Keratinocyte (primary cell): ENCODE results near the gene PIP4K2C.

ENCODE experiments used
- EZH2 ChIP-seq: IDR thresholded peaks from one replicate; pipeline ENCODE4 v1.6.1; 2012; ENCODE audit warnings: inconsistent platforms, mild to moderate bottlenecking, low read length, moderate library complexity
- TF ChIP-seq, protein P1 (sequence below), 3 experiments: IDR thresholded peaks in 1 of 3; conservative IDR thresholded peaks in 1 of 3; optimal IDR thresholded peaks in 1 of 3; 2 replicates in 2 of 3; 3 replicates in 1 of 3; pipeline versions ENCODE3 to v1.5.1; 2011; ENCODE audit warnings: low read length in 3 of 3, mild to moderate bottlenecking in 3 of 3, moderate library complexity in 2 of 3, control low read depth in 1 of 3, inconsistent platforms in 1 of 3; ENCODE audit not compliant: insufficient read depth in 2 of 3; ENCODE audit errors: extremely low read depth in 1 of 3

DNA sequence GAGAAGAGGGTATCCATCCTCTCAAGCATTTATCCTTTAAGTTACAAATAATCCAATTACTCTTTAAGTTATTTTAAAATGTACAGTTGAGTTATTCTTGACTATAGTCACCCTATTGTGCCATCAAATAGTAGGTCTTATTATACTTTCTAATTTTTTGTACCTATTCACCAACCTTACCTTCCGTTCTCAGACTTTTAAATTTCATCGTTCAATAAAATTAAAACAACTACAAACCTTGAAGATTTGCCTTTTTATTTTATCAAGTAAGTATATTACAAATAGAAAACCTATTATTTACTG, 43.0 kb upstream of the PIP4K2C start:
- TF ChIP-seq, protein P1, sequence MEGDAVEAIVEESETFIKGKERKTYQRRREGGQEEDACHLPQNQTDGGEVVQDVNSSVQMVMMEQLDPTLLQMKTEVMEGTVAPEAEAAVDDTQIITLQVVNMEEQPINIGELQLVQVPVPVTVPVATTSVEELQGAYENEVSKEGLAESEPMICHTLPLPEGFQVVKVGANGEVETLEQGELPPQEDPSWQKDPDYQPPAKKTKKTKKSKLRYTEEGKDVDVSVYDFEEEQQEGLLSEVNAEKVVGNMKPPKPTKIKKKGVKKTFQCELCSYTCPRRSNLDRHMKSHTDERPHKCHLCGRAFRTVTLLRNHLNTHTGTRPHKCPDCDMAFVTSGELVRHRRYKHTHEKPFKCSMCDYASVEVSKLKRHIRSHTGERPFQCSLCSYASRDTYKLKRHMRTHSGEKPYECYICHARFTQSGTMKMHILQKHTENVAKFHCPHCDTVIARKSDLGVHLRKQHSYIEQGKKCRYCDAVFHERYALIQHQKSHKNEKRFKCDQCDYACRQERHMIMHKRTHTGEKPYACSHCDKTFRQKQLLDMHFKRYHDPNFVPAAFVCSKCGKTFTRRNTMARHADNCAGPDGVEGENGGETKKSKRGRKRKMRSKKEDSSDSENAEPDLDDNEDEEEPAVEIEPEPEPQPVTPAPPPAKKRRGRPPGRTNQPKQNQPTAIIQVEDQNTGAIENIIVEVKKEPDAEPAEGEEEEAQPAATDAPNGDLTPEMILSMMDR (optimal IDR thresholded peaks at IDR 0.05 in 1 of 3, IDR thresholded peaks at IDR 0.05 in 1 of 3, conservative IDR thresholded peaks at IDR 0.05 in 1 of 3; ENCODE audit: extremely low read depth in 1 of 3, insufficient read depth in 2 of 3, low read length in 3 of 3), result no peak
- no peak for TF ChIP-seq EZH2
